HepG2 (cell line): ENCODE results near the gene JPH4. TPM values are rescaled to one million over a fixed set of nuclear protein-coding genes. Genes with fewer than 3 reads are reported as not detected.
A peak's percentile ranks its signal among the peaks of the same experiment; 100 is the strongest.

Source experiments
- ATAC-seq: fragments of 200-7000 bp; cut with Tn5 transposase; 3 replicates; pipeline ENCODE4 v1.9.1; 2020; ENCODE audit warnings: mild to moderate bottlenecking, moderate library complexity
- BruUV-seq: library from RNA; stranded (reverse); fragments of 400-500 nt; replicated peaks from 2 replicates; lab custom pipeline; 2021; lab: Mats Ljungman, UMichigan
- CTCF ChIA-PET: fragments of 300-600 bp; formaldehyde crosslinking; extraction: SDS; loops from one replicate; lab custom pipeline; 2021; ENCODE audit warnings: low total read pairs, inconsistent platforms, low intra/inter-chr PET ratio; lab: Yijun Ruan, JAX
- POLR2A ChIA-PET: fragments of 350-600 bp; sonication (Branson Sonifier 250); formaldehyde crosslinking; loops from one replicate; lab custom pipeline; 2020; ENCODE audit warnings: antibody characterized with exemption, inconsistent platforms; lab: Yijun Ruan, JAX
- DNase-seq: peaks from one replicate; pipeline ENCODE4 v3.0.0-alpha.2; 2015; ENCODE audit warnings: low spot score
- FAIRE-seq: peaks from 3 replicates; lab custom pipeline; 2011; peaks lifted over from hg19 to GRCh38; lab: Jason Lieb, UNC
- H2AFZ ChIP-seq: one replicate; pipeline ENCODE4 v1.6.1; 2011; ENCODE audit warnings: low read length, inconsistent platforms
- H3K27ac ChIP-seq: fragments of 300-600 bp; 3 replicates; pipeline ENCODE4 v1.8.0; 2011; ENCODE audit warnings: mixed run types, mild to moderate bottlenecking, mixed read lengths, low read length, inconsistent platforms; ENCODE audit not compliant: insufficient read depth; ENCODE audit errors: extremely low read length
- H3K27me3 ChIP-seq, 2 experiments: fragments of 200-600 bp in 1 of 2; 2 replicates in 1 of 2; 3 replicates in 1 of 2; pipeline versions ENCODE4 v1.6.0 to v1.8.0; 2011; ENCODE audit warnings: low read length in 2 of 2, mild to moderate bottlenecking in 2 of 2, moderate library complexity in 2 of 2, inconsistent platforms in 1 of 2; ENCODE audit not compliant: insufficient read depth in 2 of 2, control insufficient read depth in 1 of 2
- H3K36me3 ChIP-seq, 2 experiments: fragments of 200-600 bp in 1 of 2; replicated peaks in 1 of 2; 2 replicates in 1 of 2; 3 replicates in 1 of 2; pipeline versions ENCODE4 v1.5.1 to v1.8.0; 2011; ENCODE audit warnings: low read length in 2 of 2, inconsistent platforms in 1 of 2; ENCODE audit not compliant: insufficient read depth in 2 of 2, control insufficient read depth in 1 of 2
- H3K4me1 ChIP-seq: 2 replicates; pipeline ENCODE4 v1.5.1; 2012; ENCODE audit warnings: low read length, inconsistent platforms; ENCODE audit not compliant: insufficient read depth
- H3K4me2 ChIP-seq: 2 replicates; pipeline ENCODE4 v1.6.0; 2011; ENCODE audit warnings: low read depth, low read length, inconsistent platforms
- H3K4me3 ChIP-seq, 3 experiments: fragments of 200-600 bp in 1 of 3; sonication (generic), shearing (Covaris generic) in 1 of 3; replicated peaks in 1 of 3; 2 replicates each; pipeline ENCODE4 v1.5.1; 2011 to 2016; ENCODE audit warnings: low read length in 3 of 3, inconsistent platforms in 2 of 3, low read depth in 2 of 3, mild to moderate bottlenecking in 2 of 3, control low read depth in 1 of 3, mixed read lengths in 1 of 3; ENCODE audit not compliant: insufficient read depth in 1 of 3
- H3K79me2 ChIP-seq: one replicate; pipeline ENCODE4 v1.6.1; 2011; ENCODE audit warnings: low read length, inconsistent platforms; ENCODE audit not compliant: insufficient read depth
- H3K9ac ChIP-seq: 2 replicates; pipeline ENCODE4 v1.6.0; 2011; ENCODE audit warnings: mild to moderate bottlenecking, low read depth, low read length, inconsistent platforms; ENCODE audit not compliant: insufficient read depth
- H3K9me3 ChIP-seq: 2 replicates; pipeline ENCODE4 v1.5.1; 2012; ENCODE audit warnings: mild to moderate bottlenecking, low read length
- H4K20me1 ChIP-seq: 2 replicates; pipeline ENCODE4 v1.6.0; 2011; ENCODE audit warnings: inconsistent platforms, mild to moderate bottlenecking, low read length, moderate library complexity; ENCODE audit not compliant: insufficient read depth
- CCDC6 ChIP-seq: sonication (generic); formaldehyde crosslinking; IDR thresholded peaks from 2 replicates; pipeline ENCODE4 v1.8.1; 2022; ENCODE audit warnings: mild to moderate bottlenecking, missing genetic modification reagents, moderate library complexity
- CREB3 ChIP-seq: sonication (generic); formaldehyde crosslinking; IDR thresholded peaks from 2 replicates; pipeline ENCODE4 v1.5.0; 2020; ENCODE audit warnings: missing genetic modification reagents
- DMAP1 ChIP-seq: IDR thresholded peaks from 2 replicates; pipeline ENCODE4 v1.6.1; 2016
- GRHL1 ChIP-seq: sonication (generic); formaldehyde crosslinking; conservative IDR thresholded peaks from 2 replicates; pipeline ENCODE4 v1.8.0; 2022; ENCODE audit warnings: missing genetic modification reagents
- IRF1 ChIP-seq: sonication (generic); formaldehyde crosslinking; IDR thresholded peaks from 2 replicates; pipeline ENCODE4 v1.4.0; 2020; ENCODE audit warnings: low read depth, mild to moderate bottlenecking, missing genetic modification reagents
- NFE2L2 ChIP-seq: fragments of 150-350 bp; IDR thresholded peaks from 2 replicates; pipeline ENCODE4 v1.6.1; 2014; ENCODE audit warnings: low read length
- NPAS2 ChIP-seq: sonication (generic); formaldehyde crosslinking; IDR thresholded peaks from 2 replicates; pipeline ENCODE4 v1.8.0; 2022; ENCODE audit warnings: mild to moderate bottlenecking, missing genetic modification reagents, borderline replicate concordance
- NR2F2 ChIP-seq: IDR thresholded peaks from 2 replicates; pipeline ENCODE4 v1.6.1; 2012; ENCODE audit warnings: low read depth, inconsistent platforms, borderline replicate concordance
- PPARG ChIP-seq: conservative IDR thresholded peaks from 2 replicates; pipeline ENCODE4 v1.6.1; 2016; ENCODE audit warnings: missing biosample characterization, missing genetic modification reagents
- SIX4 ChIP-seq: sonication (generic); formaldehyde crosslinking; IDR thresholded peaks from 2 replicates; pipeline ENCODE4 v1.4.0; 2020; ENCODE audit warnings: missing genetic modification reagents
- TFDP1 ChIP-seq: IDR thresholded peaks from 2 replicates; pipeline ENCODE4 v1.6.1; 2016; ENCODE audit warnings: missing compliant biosample characterization, missing genetic modification reagents, borderline replicate concordance
- THYN1 ChIP-seq: sonication (generic); formaldehyde crosslinking; IDR thresholded peaks from 2 replicates; pipeline ENCODE4 v1.8.1; 2023; ENCODE audit warnings: low read depth, mild to moderate bottlenecking, moderate library complexity, missing genetic modification reagents, borderline replicate concordance
- ZBTB42 ChIP-seq: sonication (generic); formaldehyde crosslinking; IDR thresholded peaks from 2 replicates; pipeline ENCODE4 v1.5.0; 2020; ENCODE audit warnings: mild to moderate bottlenecking, missing genetic modification reagents
- ZNF317 ChIP-seq: sonication (generic); formaldehyde crosslinking; IDR thresholded peaks from 2 replicates; pipeline ENCODE4 v1.5.0; 2020; ENCODE audit warnings: mild to moderate bottlenecking, missing genetic modification reagents
- ZNF367 ChIP-seq: sonication (generic); formaldehyde crosslinking; IDR thresholded peaks from 2 replicates; pipeline ENCODE4 v1.4.0; 2020; ENCODE audit warnings: missing genetic modification reagents, borderline replicate concordance
- ZNF775 ChIP-seq: sonication (generic); formaldehyde crosslinking; IDR thresholded peaks from 2 replicates; pipeline ENCODE4 v1.4.0; 2020; ENCODE audit warnings: missing genetic modification reagents, mild to moderate bottlenecking, moderate library complexity, borderline replicate concordance
- WGBS: methylation state at CpG from one replicate; pipeline ENCODE4 v1.1.6; 2017; ENCODE audit warnings: low lambda C conversion rate; 5-methylcytosine and 5-hydroxymethylcytosine counted together
- in situ Hi-C: cut with HindIII; loops from 2 replicates; pipeline ENCODE4 v1.10.0; 2017; ENCODE audit warnings: low pct_unique_long_range_greater_than_20kb; ENCODE audit not compliant: extremely low pct_ligation_motif_present
- intact Hi-C: fragments of 100-400 bp; cut with micrococcal nuclease; formaldehyde crosslinking; loops from one replicate; pipeline ENCODE4 v1.10.0; 2022; ENCODE audit not compliant: unreplicated experiment
- polyA plus RNA-seq, 8 experiments: library from polyadenylated mRNA; depleted of rRNA in 3 of 8; stranded (reverse) in 7 of 8; unstranded in 1 of 8; fragments of >200 nt; fragmentation: Illumina TruSeq in 4 of 8; extraction: Trizol in 4 of 8; gene quantifications; 2 replicates each; pipeline versions ENCODE4 v1.2.1 to v1.2.3, GENCODE V29; 2011 to 2016; ENCODE audit warnings: low read depth in 4 of 8, missing spikeins in 1 of 8, mixed read lengths in 1 of 8; ENCODE audit not compliant: insufficient read depth in 1 of 8
- total RNA-seq, 5 experiments: library from RNA; depleted of rRNA; stranded (reverse); fragments of >200 nt; fragmentation: Illumina TruSeq; extraction: Trizol; gene quantifications; 2 replicates each; pipeline ENCODE4 v1.2.3, GENCODE V29; 2016; ENCODE audit warnings: low read depth in 1 of 5
- TF ChIP-seq, protein P1 (sequence below): sonication (generic); formaldehyde crosslinking; IDR thresholded peaks from 2 replicates; pipeline ENCODE4 v1.8.0; 2022; ENCODE audit warnings: missing genetic modification reagents, mild to moderate bottlenecking, borderline replicate concordance

JPH4 gene
- total and polyA plus RNA-seq, 2 of the 13 experiments (the other 11 are each of a cell fraction or from before 2014, with no cell fraction given), result 0.08 to 0.22 TPM

DNA sequence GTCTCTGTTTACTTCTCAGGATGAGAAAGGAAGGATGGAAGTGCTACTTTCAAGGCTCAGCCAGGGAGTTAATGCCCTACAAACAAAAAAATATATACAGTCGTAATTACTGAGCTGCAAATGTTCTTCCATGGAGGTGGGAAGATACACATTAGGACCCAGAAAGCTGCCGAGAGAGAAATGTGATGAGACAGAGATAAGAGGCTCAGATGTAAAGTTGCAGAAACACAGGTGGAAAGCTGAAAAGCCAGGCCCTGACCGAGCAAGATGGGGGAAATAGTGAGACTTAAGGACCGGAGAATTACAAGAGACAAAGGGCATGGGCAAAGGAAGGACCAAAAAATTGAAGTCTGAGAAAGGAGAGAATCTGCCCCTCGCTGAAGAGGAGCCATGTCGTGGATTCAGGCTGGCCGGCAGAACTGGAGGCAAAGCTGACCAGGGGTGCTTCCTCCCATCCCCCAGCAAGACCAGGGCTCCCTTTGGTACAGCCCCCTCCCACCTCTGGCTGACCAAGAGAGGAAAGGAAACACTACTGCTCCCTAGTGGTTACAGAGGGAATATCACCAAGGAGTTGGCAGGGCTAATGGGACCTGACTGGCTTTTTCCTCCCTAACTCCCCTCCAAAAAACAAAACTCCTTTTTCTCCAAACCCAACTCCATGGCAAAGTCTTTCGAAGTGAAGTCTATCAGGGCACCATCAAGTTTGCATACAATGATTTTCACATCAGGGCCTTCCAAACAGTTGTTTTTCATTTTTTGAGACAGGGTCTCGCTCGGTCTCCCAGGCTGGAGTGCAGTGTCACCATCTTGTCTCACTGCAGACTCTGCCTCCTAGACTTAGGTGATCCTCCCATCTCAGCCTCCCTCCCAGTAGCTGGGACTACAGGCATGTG lies 39.1 kb downstream of the JPH4 start:
- WGBS, result 42% methylated on average over 10 of the region's 10 CpGs
- POLR2A ChIA-PET, result interaction anchor here (3.5 kb wide), 1 partner anchor 16 kb away, joined by 17 read pairs; the partner anchor contains the start of gene THTPA
- TF ChIP-seq ZNF775 (CRISPR knock-in tag), result no peak
- TF ChIP-seq ZBTB42, result no peak
- 0 out of 2 replicates have a peak, but pooled peaks have one; percentile 47 for TF ChIP-seq NPAS2 (CRISPR knock-in tag)
- no peak for TF ChIP-seq ZNF367 (CRISPR knock-in tag)
- TF ChIP-seq NFE2L2, result no peak
- no peak for TF ChIP-seq IRF1 (CRISPR knock-in tag)
- no peak for TF ChIP-seq TFDP1 (CRISPR knock-in tag)
- TF ChIP-seq, protein P1, sequence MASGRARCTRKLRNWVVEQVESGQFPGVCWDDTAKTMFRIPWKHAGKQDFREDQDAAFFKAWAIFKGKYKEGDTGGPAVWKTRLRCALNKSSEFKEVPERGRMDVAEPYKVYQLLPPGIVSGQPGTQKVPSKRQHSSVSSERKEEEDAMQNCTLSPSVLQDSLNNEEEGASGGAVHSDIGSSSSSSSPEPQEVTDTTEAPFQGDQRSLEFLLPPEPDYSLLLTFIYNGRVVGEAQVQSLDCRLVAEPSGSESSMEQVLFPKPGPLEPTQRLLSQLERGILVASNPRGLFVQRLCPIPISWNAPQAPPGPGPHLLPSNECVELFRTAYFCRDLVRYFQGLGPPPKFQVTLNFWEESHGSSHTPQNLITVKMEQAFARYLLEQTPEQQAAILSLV (CRISPR knock-in tag), result no peak; the same call in 1 of the 2 replicates
- 0 out of 2 replicates have a peak, but pooled peaks have one; percentile 48 for TF ChIP-seq ZNF317 (CRISPR knock-in tag)
- TF ChIP-seq SIX4 (CRISPR knock-in tag), result no peak
- TF ChIP-seq PPARG (CRISPR knock-in tag), result no peak
- no peak for TF ChIP-seq THYN1 (CRISPR knock-in tag)
- TF ChIP-seq DMAP1 (CRISPR knock-in tag), result no peak
- TF ChIP-seq CCDC6, result no peak
- no peak for TF ChIP-seq GRHL1 (CRISPR knock-in tag)
- TF ChIP-seq NR2F2, result no peak
- TF ChIP-seq CREB3 (CRISPR knock-in tag), result no peak

More for the DNA sequence above, 39.1 kb downstream of the JPH4 start:
- in situ Hi-C loops (no loop called here), intact Hi-C loops (loop anchor here (1.0 to 2.0 kb wide), 3 partner anchors 47 to 61 kb away; no protein-coding TSS in a partner anchor)
- peaks cover 7% of the 10 kb centered on the region for H3K4me1 ChIP-seq
- CTCF ChIA-PET, result interaction anchor here (0.6 to 3.0 kb wide), 8 partner anchors 11 to 354 kb away, joined by 3 to 58 read pairs (median 4); no protein-coding TSS in a partner anchor
- ATAC-seq (peak; percentile 85), DNase-seq (peak; percentile 86), FAIRE-seq (peak; percentile 95)
- H3K79me2 ChIP-seq, result no peaks in the 10 kb centered on the region
- no peak overlapping the region for H2AFZ ChIP-seq
- no peak overlapping the region for H3K4me2 ChIP-seq
- no peaks in the 10 kb centered on the region for H3K36me3 ChIP-seq
- no peak overlapping the region for H3K4me3 ChIP-seq
- H3K27ac ChIP-seq, result no peak overlapping the region
- no TSS peak for BruUV-seq
- H3K27me3 ChIP-seq, result no peaks in the 10 kb centered on the region
- H3K9ac ChIP-seq, result no peak overlapping the region
- H3K9me3 ChIP-seq, result no peaks in the 10 kb centered on the region
- no peaks in the 10 kb centered on the region for H4K20me1 ChIP-seq
